ENCODE data around the gene PRUNE2.

- no peak for TF ChIP-seq FOXA1 (IDR thresholded peaks at IDR 0.05)
- no peak for TF ChIP-seq FOXM1 (IDR thresholded peaks at IDR 0.05; ENCODE audit: borderline replicate concordance)
- TF ChIP-seq BHLHE40 (IDR thresholded peaks at IDR 0.05; ENCODE audit: borderline replicate concordance): no peak
- TF ChIP-seq ARNT (IDR thresholded peaks at IDR 0.05): no peak
- TF ChIP-seq TARDBP (IDR thresholded peaks at IDR 0.05): no peak
- no peak for TF ChIP-seq PKNOX1 (IDR thresholded peaks at IDR 0.05)
- TF ChIP-seq HDGF (IDR thresholded peaks at IDR 0.05; ENCODE audit: borderline replicate concordance): no peak
- no peak for TF ChIP-seq L3MBTL2 (conservative IDR thresholded peaks at IDR 0.05)
- no peak for TF ChIP-seq ZNF384 (IDR thresholded peaks at IDR 0.05)
- TF ChIP-seq SP1 (IDR thresholded peaks at IDR 0.05): no peak
- no peak for TF ChIP-seq FOXK2 (IDR thresholded peaks at IDR 0.05)
- TF ChIP-seq SUZ12 (IDR thresholded peaks at IDR 0.05): no peak
These were observed 120.4 kb downstream of the PRUNE2 start for GRCh38 chr9:76785501-76785900.

Data from HEK293T (cell line).